ENCODE measurements around the gene ITIH1. TPM values are rescaled to one million over a fixed set of nuclear protein-coding genes. Genes with fewer than 3 reads are reported as not detected.

Gene ITIH1
- not detected for total RNA-seq

DNA sequence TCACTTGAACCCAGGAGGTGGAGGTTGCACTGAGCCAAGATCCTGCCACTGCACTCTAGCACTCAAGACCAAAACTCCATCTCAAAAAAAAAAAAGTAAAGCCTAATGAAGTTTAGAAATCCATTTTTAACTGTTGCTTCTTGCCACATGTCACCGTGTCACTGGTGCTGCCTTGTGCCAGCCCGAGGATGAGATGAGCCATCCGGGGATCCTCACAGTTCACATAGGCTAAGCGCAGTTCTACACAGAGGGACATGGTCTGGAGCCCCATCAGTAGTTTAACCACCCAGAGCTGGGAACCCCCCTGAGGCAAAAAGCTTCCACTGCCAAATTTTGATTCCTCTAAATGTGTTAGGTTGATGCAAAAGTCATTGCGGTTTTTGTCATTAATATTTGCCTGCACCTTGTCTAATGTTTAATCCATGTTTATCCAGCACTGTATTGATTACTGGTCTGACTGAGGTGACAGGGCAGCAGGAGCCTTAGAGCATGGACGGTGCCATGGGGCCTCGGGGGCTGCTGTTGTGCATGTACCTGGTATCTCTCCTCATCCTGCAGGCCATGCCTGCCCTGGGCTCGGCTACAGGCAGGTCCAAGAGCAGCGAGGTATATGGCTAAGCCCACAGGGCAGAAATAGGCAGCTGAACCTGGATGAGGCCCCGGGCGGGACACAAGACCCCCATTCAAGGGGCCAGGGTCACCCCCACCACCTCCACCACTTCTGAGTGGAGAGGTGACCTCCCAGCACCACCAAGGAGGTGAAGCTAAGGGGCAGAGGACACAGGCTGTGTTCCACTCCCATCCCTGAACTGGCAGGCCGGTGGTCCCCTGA lies at the start of gene ITIH1:
ITIH1 (plus strand) TSS at position 473 of the 832 bp plus-strand sequence; CDS start at position 490, 17 bp downstream.

DNA sequence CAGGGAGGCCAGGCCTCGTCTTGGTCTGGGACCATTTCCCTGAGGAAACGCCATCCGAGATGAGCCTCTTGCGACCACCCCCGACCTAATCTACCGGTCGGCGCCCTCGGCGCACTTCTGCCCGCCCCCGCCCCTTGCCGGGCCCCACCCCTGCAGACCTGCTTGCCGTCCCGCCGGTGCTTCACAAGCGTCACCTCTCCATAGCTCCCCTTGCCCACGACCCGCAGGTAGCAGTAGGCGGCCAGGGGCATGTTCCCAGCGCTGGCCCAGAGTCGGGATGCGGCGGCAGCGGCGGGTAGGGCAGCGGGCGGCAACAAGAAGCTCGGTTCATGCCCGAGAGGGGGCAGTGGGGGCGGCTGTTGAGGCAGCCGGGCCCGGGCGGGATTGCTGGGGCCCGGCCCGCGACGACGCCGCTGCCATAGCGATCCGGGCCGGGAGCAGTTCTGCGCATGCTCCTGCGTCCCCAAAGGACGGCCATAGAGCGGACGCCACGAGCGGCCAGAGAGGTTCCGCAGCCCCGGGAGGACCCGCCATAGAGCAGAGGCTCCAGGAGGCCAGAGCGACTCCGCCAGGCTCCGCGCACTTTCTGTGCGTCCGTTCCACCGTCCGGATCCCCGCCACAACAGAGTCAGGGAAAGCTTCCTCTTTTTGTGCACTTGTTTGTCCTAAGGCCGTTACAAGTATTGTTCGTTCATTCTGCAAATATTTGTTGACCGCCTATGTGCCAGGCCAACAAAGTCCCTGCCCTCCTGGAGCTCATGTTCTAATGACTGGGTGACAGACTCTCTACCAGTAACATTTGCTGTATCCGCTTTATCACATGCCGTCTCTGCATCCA lies 6.7 kb upstream of the ITIH1 start, which contains the start of gene NEK4:
NEK4 (minus strand) TSS at position 445 of the 838 bp plus-strand sequence; CDS start at position 251, 194 bp downstream.

GRCh38 chr3:52794612-52795099 lies 17.3 kb downstream of the ITIH1 start, which contains the start of gene ITIH3:
ITIH3 (plus strand) TSS chr3:52794796; CDS start chr3:52794804, 8 bp downstream.

GRCh38 chr3:52830535-52831258 lies 53.3 kb downstream of the ITIH1 start, which contains the start of gene ITIH4:
ITIH4 (minus strand) TSS chr3:52830672; CDS start chr3:52830642, 30 bp downstream.

GRCh38 chr3:52834871-52835501 lies 57.6 kb downstream of the ITIH1 start, which contains the start of gene MUSTN1:
MUSTN1 (minus strand) TSS chr3:52835019; CDS start chr3:52834948, 71 bp downstream.

Small RNA genes within 50 kb of the gene (small RNA-seq; reads per million reads assigned to genes)
- gene AC006254.2 = not detected
- not detected for gene MUSTN1

Other genes starting within 250 kb of the ITIH1 start
- 55.4 TPM for gene NT5DC2, start 243.7 kb upstream of the ITIH1 start, total RNA-seq
- gene UQCC5, start 241.0 kb upstream of the ITIH1 start, total RNA-seq = 4.6 TPM
- 171 TPM for gene PBRM1, start 91.7 kb upstream of the ITIH1 start, total RNA-seq
- 53.3 TPM for gene GNL3, start 91.6 kb upstream of the ITIH1 start, total RNA-seq
- gene GLT8D1, start 71.8 kb upstream of the ITIH1 start, total RNA-seq = 74.3 TPM
- 62.5 TPM for gene SPCS1, start 71.5 kb upstream of the ITIH1 start, total RNA-seq
- 55.1 TPM for gene NEK4, start 6.7 kb upstream of the ITIH1 start, total RNA-seq
- gene ITIH3, start 17.2 kb downstream of the ITIH1 start, total RNA-seq = not detected
- gene ITIH4, start 53.1 kb downstream of the ITIH1 start, total RNA-seq = 6.0 TPM
- gene MUSTN1, start 57.4 kb downstream of the ITIH1 start, total RNA-seq = not detected
- 12.0 TPM for gene STIMATE, start 119.9 kb downstream of the ITIH1 start, total RNA-seq